DOHH2 (cell line): ENCODE measurements around the gene C19orf73.

Experiments
- H3F3A ChIP-seq: fragments of 200-600 bp; sonication (generic), shearing (Covaris generic); 2 replicates; pipeline ENCODE4 v1.6.0; 2016; ENCODE audit warnings: antibody characterized with exemption, mild to moderate bottlenecking; ENCODE audit not compliant: control insufficient read depth, insufficient read depth
- H3K27ac ChIP-seq: fragments of 200-600 bp; sonication (generic); 2 replicates; pipeline ENCODE4 v1.5.1; 2014; ENCODE audit warnings: low read depth, mild to moderate bottlenecking, low read length, moderate library complexity
- H3K27me3 ChIP-seq: fragments of 200-600 bp; sonication (generic); 2 replicates; pipeline ENCODE4 v1.6.1; 2014; ENCODE audit warnings: mild to moderate bottlenecking, low read length, mixed read lengths; ENCODE audit not compliant: control insufficient read depth
- H3K36me3 ChIP-seq: fragments of 200-600 bp; sonication (generic); 2 replicates; pipeline ENCODE4 v1.6.1; 2014; ENCODE audit warnings: mild to moderate bottlenecking, low read length, moderate library complexity, mixed read lengths; ENCODE audit not compliant: control insufficient read depth
- H3K4me1 ChIP-seq: fragments of 200-600 bp; sonication (generic); 2 replicates; pipeline ENCODE4 v1.6.1; 2014; ENCODE audit warnings: mild to moderate bottlenecking, low read length, mixed read lengths; ENCODE audit not compliant: control insufficient read depth
- H3K4me2 ChIP-seq: fragments of 200-600 bp; sonication (generic); 2 replicates; pipeline ENCODE4 v1.6.0; 2014; ENCODE audit warnings: mild to moderate bottlenecking, low read length, moderate library complexity
- H3K4me3 ChIP-seq: fragments of 200-600 bp; sonication (generic); 2 replicates; pipeline ENCODE4 v1.5.1; 2014; ENCODE audit warnings: mild to moderate bottlenecking, low read length, mixed read lengths
- H3K79me2 ChIP-seq: fragments of 200-600 bp; sonication (generic); 2 replicates; pipeline ENCODE4 v1.6.1; 2014; ENCODE audit warnings: mild to moderate bottlenecking, low read length, mixed read lengths; ENCODE audit not compliant: control insufficient read depth
- H3K9me2 ChIP-seq: fragments of 200-600 bp; sonication (generic); replicated peaks from 2 replicates; pipeline ENCODE4 v1.6.1; 2014; ENCODE audit warnings: mild to moderate bottlenecking, low read length, mixed read lengths; ENCODE audit not compliant: control insufficient read depth
- H3K9me3 ChIP-seq: fragments of 200-600 bp; sonication (generic); 2 replicates; pipeline ENCODE4 v1.6.1; 2014; ENCODE audit warnings: antibody characterized with exemption, low read length, mixed read lengths; ENCODE audit not compliant: control insufficient read depth, insufficient read depth
- H4K20me1 ChIP-seq: fragments of 200-600 bp; sonication (generic); 2 replicates; pipeline ENCODE4 v1.6.0; 2014; ENCODE audit warnings: low read depth, mild to moderate bottlenecking, antibody characterized with exemption, low read length, moderate library complexity; ENCODE audit not compliant: control insufficient read depth, insufficient read depth
- EZH2phosphoT487 ChIP-seq: fragments of 200-600 bp; sonication (generic); IDR thresholded peaks from 2 replicates; pipeline ENCODE4 v1.6.1; 2017; ENCODE audit warnings: borderline replicate concordance, mild to moderate bottlenecking, antibody characterized with exemption, low read length, moderate library complexity, mixed read lengths
- TF ChIP-seq, protein P1 (sequence below): fragments of 200-600 bp; sonication (generic); IDR thresholded peaks from one replicate; pipeline ENCODE4 v1.5.1; 2014; ENCODE audit warnings: antibody characterized with exemption, mild to moderate bottlenecking, low read depth, low read length; ENCODE audit not compliant: poor library complexity, severe bottlenecking

C19orf73 gene

DNA sequence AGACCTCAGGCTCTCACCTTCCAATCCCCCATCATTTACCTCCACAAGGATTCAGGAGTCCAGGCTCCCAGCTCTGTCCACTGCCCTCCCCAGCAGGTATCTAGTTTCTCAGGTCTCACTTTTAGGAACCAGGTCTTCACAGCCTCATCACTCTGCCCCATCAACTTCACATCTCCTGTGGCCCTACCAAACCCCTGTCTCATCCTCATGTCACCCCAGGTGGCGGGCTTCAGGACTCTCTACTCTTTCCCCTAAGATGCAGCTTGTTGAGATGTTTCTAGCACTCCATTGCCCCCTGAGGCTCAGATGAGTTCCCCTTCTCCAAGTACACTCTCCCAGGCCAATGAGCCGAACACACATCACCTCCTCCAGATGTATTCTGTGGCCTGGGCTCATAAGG is 1.9 kb upstream of the C19orf73 start:
- H3K4me2 ChIP-seq = no peak overlapping the region; the same call in 1 of the 2 replicates
- H3K27ac ChIP-seq = no peak overlapping the region
- no peaks in the 10 kb centered on the region for H3K9me2 ChIP-seq
- H4K20me1 ChIP-seq = no peaks in the 10 kb centered on the region
- H3F3A ChIP-seq = 0 out of 2 replicates have a peak, but pooled peaks cover 3% of the 10 kb centered on the region
- H3K79me2 ChIP-seq = no peaks in the 10 kb centered on the region
- H3K9me3 ChIP-seq = no peaks in the 10 kb centered on the region
- peaks cover 18% of the 10 kb centered on the region for H3K27me3 ChIP-seq
- TF ChIP-seq EZH2phosphoT487 = no peak
- TF ChIP-seq, protein P1, sequence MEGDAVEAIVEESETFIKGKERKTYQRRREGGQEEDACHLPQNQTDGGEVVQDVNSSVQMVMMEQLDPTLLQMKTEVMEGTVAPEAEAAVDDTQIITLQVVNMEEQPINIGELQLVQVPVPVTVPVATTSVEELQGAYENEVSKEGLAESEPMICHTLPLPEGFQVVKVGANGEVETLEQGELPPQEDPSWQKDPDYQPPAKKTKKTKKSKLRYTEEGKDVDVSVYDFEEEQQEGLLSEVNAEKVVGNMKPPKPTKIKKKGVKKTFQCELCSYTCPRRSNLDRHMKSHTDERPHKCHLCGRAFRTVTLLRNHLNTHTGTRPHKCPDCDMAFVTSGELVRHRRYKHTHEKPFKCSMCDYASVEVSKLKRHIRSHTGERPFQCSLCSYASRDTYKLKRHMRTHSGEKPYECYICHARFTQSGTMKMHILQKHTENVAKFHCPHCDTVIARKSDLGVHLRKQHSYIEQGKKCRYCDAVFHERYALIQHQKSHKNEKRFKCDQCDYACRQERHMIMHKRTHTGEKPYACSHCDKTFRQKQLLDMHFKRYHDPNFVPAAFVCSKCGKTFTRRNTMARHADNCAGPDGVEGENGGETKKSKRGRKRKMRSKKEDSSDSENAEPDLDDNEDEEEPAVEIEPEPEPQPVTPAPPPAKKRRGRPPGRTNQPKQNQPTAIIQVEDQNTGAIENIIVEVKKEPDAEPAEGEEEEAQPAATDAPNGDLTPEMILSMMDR = no peak
- H3K4me1 ChIP-seq = peaks cover 24% of the 10 kb centered on the region
- H3K36me3 ChIP-seq = no peaks in the 10 kb centered on the region
- H3K4me3 ChIP-seq = no peak overlapping the region

DNA sequence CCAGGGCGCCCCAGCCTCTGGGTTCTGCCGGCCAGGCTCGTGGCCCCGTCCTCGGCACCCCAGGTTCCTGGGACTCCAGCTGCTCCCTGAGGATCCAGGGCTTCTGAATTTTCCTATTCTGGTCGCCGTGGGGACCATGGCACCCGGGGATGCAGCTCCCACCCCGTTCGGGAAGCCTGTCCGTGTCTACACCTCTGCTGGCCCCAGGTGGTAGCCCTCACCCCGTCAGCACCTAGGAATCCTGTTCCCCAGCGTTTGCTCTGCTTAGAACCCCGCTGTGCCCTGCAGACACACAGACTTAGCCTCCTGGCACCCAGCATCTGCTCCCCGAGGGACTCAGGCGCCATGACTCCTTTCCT is 1.4 kb upstream of the C19orf73 start:
- Histone ChIP-seq H3K27me3 (peaks cover 18% of the 10 kb centered on the region), H3K4me3 (peak overlapping the region; percentile 79), H4K20me1 (no peaks in the 10 kb centered on the region), H3K9me2 (no peaks in the 10 kb centered on the region), H3K9me3 (no peaks in the 10 kb centered on the region), H3K27ac (no peak overlapping the region), H3K36me3 (no peaks in the 10 kb centered on the region), H3F3A (peaks cover 5% of the 10 kb centered on the region; the same call in 1 of the 2 replicates), H3K4me1 (peaks cover 24% of the 10 kb centered on the region), H3K79me2 (no peaks in the 10 kb centered on the region), H3K4me2 (peak overlapping the region; percentile 89)
- TF ChIP-seq EZH2phosphoT487 = no peak
- TF ChIP-seq, protein P1 = no peak

DNA sequence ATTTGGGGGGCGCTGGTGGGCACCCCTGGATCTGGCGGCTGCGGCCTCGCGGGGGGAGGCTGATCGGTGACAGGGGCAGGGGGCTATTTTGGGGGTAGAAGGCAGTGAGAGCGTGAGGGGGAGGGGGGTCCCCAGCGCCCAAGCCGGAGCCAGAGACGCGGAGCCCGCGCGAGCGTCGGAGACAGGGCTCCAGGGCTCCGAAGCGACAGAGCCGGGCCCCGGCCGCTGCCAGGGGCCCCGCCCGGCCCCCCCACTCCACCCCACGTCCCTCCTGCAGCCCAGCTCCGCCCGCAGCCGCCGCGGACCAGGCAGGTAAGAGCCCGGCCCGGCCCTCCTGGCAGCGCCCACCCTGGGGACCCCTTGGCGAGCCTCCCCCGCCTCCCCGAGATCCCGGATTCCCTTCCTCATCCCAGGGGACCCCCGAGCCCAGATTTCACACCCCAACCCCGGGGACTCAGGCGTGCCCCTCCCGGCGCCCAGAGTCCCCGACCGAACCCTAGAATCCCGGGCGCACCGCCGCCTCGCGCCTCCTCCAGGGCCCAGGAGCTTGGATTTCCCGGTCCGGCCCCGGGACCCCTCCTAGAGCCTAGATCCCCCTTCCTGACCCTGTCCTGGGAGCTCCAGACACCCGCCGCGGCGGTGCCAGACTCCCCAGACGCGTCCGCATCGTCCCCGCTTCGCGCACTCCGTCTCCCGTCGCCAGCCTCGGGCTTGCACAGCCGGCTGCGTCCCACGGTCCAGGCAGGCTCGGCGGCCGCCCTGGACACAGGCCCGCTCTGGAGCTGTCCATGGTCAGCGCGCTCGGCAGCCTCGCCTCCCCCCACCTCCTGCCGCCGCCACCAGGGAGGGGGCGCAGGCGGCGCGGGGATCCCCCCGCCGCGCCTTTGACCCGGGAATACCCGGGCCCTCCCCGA is 725 bp upstream of the C19orf73 start, which contains the start of gene PPFIA3:
PPFIA3 (plus strand) TSS at position 134 of the 914 bp plus-strand sequence. CDS start 8,330 bp downstream, outside the sequence.
- no peaks in the 10 kb centered on the region for H3K9me3 ChIP-seq
- peaks cover 6% of the 10 kb centered on the region; the same call in 1 of the 2 replicates for H3F3A ChIP-seq
- H3K36me3 ChIP-seq = no peaks in the 10 kb centered on the region
- H3K4me2 ChIP-seq = peak within 1 kb of the TSS; percentile 89
- peak within 1 kb of the TSS; percentile 79 for H3K4me3 ChIP-seq
- H3K9me2 ChIP-seq = no peaks in the 10 kb centered on the region
- peaks cover 30% of the 10 kb centered on the region for H3K4me1 ChIP-seq
- no peaks in the 10 kb centered on the region for H3K79me2 ChIP-seq
- peaks cover 18% of the 10 kb centered on the region for H3K27me3 ChIP-seq
- no peaks in the 10 kb centered on the region for H4K20me1 ChIP-seq
- TF ChIP-seq, protein P1 = no peak
- peak; percentile 98; the same call in 1 of the 2 replicates for TF ChIP-seq EZH2phosphoT487
- H3K27ac ChIP-seq = peak within 1 kb of the TSS; percentile 63
